HepG2 (cell line): ENCODE measurements around the gene ZNF385B. TPM values are rescaled to one million over a fixed set of nuclear protein-coding genes. Genes with fewer than 3 reads are reported as not detected.

ENCODE experiments used
- ATAC-seq: fragments of 200-7000 bp; cut with Tn5 transposase; 3 replicates; pipeline ENCODE4 v1.9.1; 2020; ENCODE audit warnings: mild to moderate bottlenecking, moderate library complexity
- BruUV-seq: library from RNA; stranded (reverse); fragments of 400-500 nt; replicated peaks from 2 replicates; lab custom pipeline; 2021; lab: Mats Ljungman, UMichigan
- CTCF ChIA-PET: fragments of 300-600 bp; formaldehyde crosslinking; extraction: SDS; loops from one replicate; lab custom pipeline; 2021; ENCODE audit warnings: low total read pairs, inconsistent platforms, low intra/inter-chr PET ratio; lab: Yijun Ruan, JAX
- POLR2A ChIA-PET: fragments of 350-600 bp; sonication (Branson Sonifier 250); formaldehyde crosslinking; loops from one replicate; lab custom pipeline; 2020; ENCODE audit warnings: antibody characterized with exemption, inconsistent platforms; lab: Yijun Ruan, JAX
- DNase-seq: peaks from one replicate; pipeline ENCODE4 v3.0.0-alpha.2; 2015; ENCODE audit warnings: low spot score
- FAIRE-seq: peaks from 3 replicates; lab custom pipeline; 2011; peaks lifted over from hg19 to GRCh38; lab: Jason Lieb, UNC
- H2AFZ ChIP-seq: one replicate; pipeline ENCODE4 v1.6.1; 2011; ENCODE audit warnings: low read length, inconsistent platforms
- H3K27ac ChIP-seq: fragments of 300-600 bp; 3 replicates; pipeline ENCODE4 v1.8.0; 2011; ENCODE audit warnings: mixed run types, mild to moderate bottlenecking, mixed read lengths, low read length, inconsistent platforms; ENCODE audit not compliant: insufficient read depth; ENCODE audit errors: extremely low read length
- H3K27me3 ChIP-seq, 2 experiments: fragments of 200-600 bp in 1 of 2; 2 replicates in 1 of 2; 3 replicates in 1 of 2; pipeline versions ENCODE4 v1.6.0 to v1.8.0; 2011; ENCODE audit warnings: low read length in 2 of 2, mild to moderate bottlenecking in 2 of 2, moderate library complexity in 2 of 2, inconsistent platforms in 1 of 2; ENCODE audit not compliant: insufficient read depth in 2 of 2, control insufficient read depth in 1 of 2
- H3K36me3 ChIP-seq, 2 experiments: fragments of 200-600 bp in 1 of 2; replicated peaks in 1 of 2; 2 replicates in 1 of 2; 3 replicates in 1 of 2; pipeline versions ENCODE4 v1.5.1 to v1.8.0; 2011; ENCODE audit warnings: low read length in 2 of 2, inconsistent platforms in 1 of 2; ENCODE audit not compliant: insufficient read depth in 2 of 2, control insufficient read depth in 1 of 2
- H3K4me1 ChIP-seq: 2 replicates; pipeline ENCODE4 v1.5.1; 2012; ENCODE audit warnings: low read length, inconsistent platforms; ENCODE audit not compliant: insufficient read depth
- H3K4me2 ChIP-seq: 2 replicates; pipeline ENCODE4 v1.6.0; 2011; ENCODE audit warnings: low read depth, low read length, inconsistent platforms
- H3K4me3 ChIP-seq, 3 experiments: fragments of 200-600 bp in 1 of 3; sonication (generic), shearing (Covaris generic) in 1 of 3; replicated peaks in 1 of 3; 2 replicates each; pipeline ENCODE4 v1.5.1; 2011 to 2016; ENCODE audit warnings: low read length in 3 of 3, inconsistent platforms in 2 of 3, low read depth in 2 of 3, mild to moderate bottlenecking in 2 of 3, control low read depth in 1 of 3, mixed read lengths in 1 of 3; ENCODE audit not compliant: insufficient read depth in 1 of 3
- H3K79me2 ChIP-seq: one replicate; pipeline ENCODE4 v1.6.1; 2011; ENCODE audit warnings: low read length, inconsistent platforms; ENCODE audit not compliant: insufficient read depth
- H3K9ac ChIP-seq: 2 replicates; pipeline ENCODE4 v1.6.0; 2011; ENCODE audit warnings: mild to moderate bottlenecking, low read depth, low read length, inconsistent platforms; ENCODE audit not compliant: insufficient read depth
- H3K9me3 ChIP-seq: 2 replicates; pipeline ENCODE4 v1.5.1; 2012; ENCODE audit warnings: mild to moderate bottlenecking, low read length
- H4K20me1 ChIP-seq: 2 replicates; pipeline ENCODE4 v1.6.0; 2011; ENCODE audit warnings: inconsistent platforms, mild to moderate bottlenecking, low read length, moderate library complexity; ENCODE audit not compliant: insufficient read depth
- EP300 ChIP-seq, 3 experiments: sonication (generic) in 1 of 3; formaldehyde crosslinking in 1 of 3; IDR thresholded peaks; 2 replicates each; pipeline versions ENCODE4 v1.5.1 to v1.6.1; 2011 to 2020; ENCODE audit warnings: low read depth in 2 of 3, low read length in 2 of 3, borderline replicate concordance in 1 of 3, improper control_type of control experiment in 1 of 3, mild to moderate bottlenecking in 1 of 3, missing genetic modification reagents in 1 of 3, moderate library complexity in 1 of 3
- MAZ ChIP-seq, 2 experiments: sonication (generic) in 1 of 2; formaldehyde crosslinking in 1 of 2; IDR thresholded peaks; 2 replicates each; pipeline versions ENCODE4 v1.5.0 to v1.6.1; 2012 to 2020; ENCODE audit warnings: low read depth in 2 of 2, mild to moderate bottlenecking in 2 of 2, borderline replicate concordance in 1 of 2, improper control_type of control experiment in 1 of 2, low read length in 1 of 2, missing genetic modification reagents in 1 of 2, moderate library complexity in 1 of 2
- MTA3 ChIP-seq: sonication (generic); formaldehyde crosslinking; IDR thresholded peaks from 2 replicates; pipeline ENCODE4 v1.4.0; 2020; ENCODE audit warnings: missing genetic modification reagents
- NFE2L1 ChIP-seq: sonication (generic); formaldehyde crosslinking; IDR thresholded peaks from 2 replicates; pipeline ENCODE4 v1.4.0; 2020; ENCODE audit warnings: missing genetic modification reagents, mild to moderate bottlenecking, borderline replicate concordance
- RFX3 ChIP-seq: IDR thresholded peaks from 2 replicates; pipeline ENCODE4 v1.6.1; 2016; ENCODE audit warnings: missing biosample characterization, missing genetic modification reagents
- YY1 ChIP-seq: IDR thresholded peaks from 2 replicates; pipeline ENCODE4 v1.6.1; 2011; ENCODE audit warnings: low read length, low read depth, moderate library complexity, mild to moderate bottlenecking; ENCODE audit not compliant: insufficient read depth, insufficient replicate concordance
- ZFP37 ChIP-seq: sonication (generic); formaldehyde crosslinking; IDR thresholded peaks from 2 replicates; pipeline ENCODE4 v1.4.0; 2020; ENCODE audit warnings: missing genetic modification reagents, borderline replicate concordance
- ZNF124 ChIP-seq: sonication (generic); formaldehyde crosslinking; IDR thresholded peaks from 2 replicates; pipeline ENCODE4 v1.4.0; 2020; ENCODE audit warnings: missing genetic modification reagents
- ZNF484 ChIP-seq: sonication (generic); formaldehyde crosslinking; IDR thresholded peaks from 2 replicates; pipeline ENCODE4 v1.5.1; 2020; ENCODE audit warnings: mild to moderate bottlenecking, low read depth, missing genetic modification reagents, borderline replicate concordance
- ZNF589 ChIP-seq: sonication (generic); formaldehyde crosslinking; conservative IDR thresholded peaks from 2 replicates; pipeline ENCODE4 v1.8.0; 2022; ENCODE audit warnings: mild to moderate bottlenecking, moderate library complexity, missing genetic modification reagents
- ZNF775 ChIP-seq: sonication (generic); formaldehyde crosslinking; IDR thresholded peaks from 2 replicates; pipeline ENCODE4 v1.4.0; 2020; ENCODE audit warnings: missing genetic modification reagents, mild to moderate bottlenecking, moderate library complexity, borderline replicate concordance
- WGBS: methylation state at CpG from one replicate; pipeline ENCODE4 v1.1.6; 2017; ENCODE audit warnings: low lambda C conversion rate; 5-methylcytosine and 5-hydroxymethylcytosine counted together
- in situ Hi-C: cut with HindIII; loops from 2 replicates; pipeline ENCODE4 v1.10.0; 2017; ENCODE audit warnings: low pct_unique_long_range_greater_than_20kb; ENCODE audit not compliant: extremely low pct_ligation_motif_present
- intact Hi-C: fragments of 100-400 bp; cut with micrococcal nuclease; formaldehyde crosslinking; loops from one replicate; pipeline ENCODE4 v1.10.0; 2022; ENCODE audit not compliant: unreplicated experiment
- polyA plus RNA-seq, 8 experiments: library from polyadenylated mRNA; depleted of rRNA in 3 of 8; stranded (reverse) in 7 of 8; unstranded in 1 of 8; fragments of >200 nt; fragmentation: Illumina TruSeq in 4 of 8; extraction: Trizol in 4 of 8; gene quantifications; 2 replicates each; pipeline versions ENCODE4 v1.2.1 to v1.2.3, GENCODE V29; 2011 to 2016; ENCODE audit warnings: low read depth in 4 of 8, missing spikeins in 1 of 8, mixed read lengths in 1 of 8; ENCODE audit not compliant: insufficient read depth in 1 of 8
- total RNA-seq, 5 experiments: library from RNA; depleted of rRNA; stranded (reverse); fragments of >200 nt; fragmentation: Illumina TruSeq; extraction: Trizol; gene quantifications; 2 replicates each; pipeline ENCODE4 v1.2.3, GENCODE V29; 2016; ENCODE audit warnings: low read depth in 1 of 5
- TF ChIP-seq, protein P1 (sequence below): sonication (generic); formaldehyde crosslinking; IDR thresholded peaks from 2 replicates; pipeline ENCODE4 v1.4.0; 2020; ENCODE audit warnings: missing genetic modification reagents, mild to moderate bottlenecking, borderline replicate concordance

The ZNF385B gene
- total and polyA plus RNA-seq, 2 of the 13 experiments (the other 11 are each of a cell fraction or from before 2014, with no cell fraction given), result 3.3 to 6.7 TPM

DNA sequence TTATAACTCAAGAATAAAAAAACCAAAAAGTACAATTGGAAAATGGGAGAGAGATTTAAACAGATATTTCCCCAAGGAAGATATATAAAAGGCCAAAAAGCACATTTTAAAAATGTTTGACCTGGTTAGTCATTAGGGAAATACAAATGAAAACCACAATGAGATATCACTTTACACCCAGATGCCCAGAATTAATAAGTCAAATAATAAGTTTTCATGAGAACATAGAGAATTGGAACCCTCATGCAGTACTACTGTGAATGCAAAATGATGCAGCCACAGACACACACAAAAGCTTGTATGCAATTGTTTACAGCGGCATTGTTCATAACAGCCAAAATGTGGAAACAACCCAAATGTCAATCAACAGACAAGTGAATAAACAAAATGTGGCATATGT, 165.9 kb downstream of the ZNF385B start:
- intact Hi-C loops, result no loop called here
- POLR2A ChIA-PET, result no interaction called here
- Histone ChIP-seq H4K20me1 (no peaks in the 10 kb centered on the region), H3K4me3 (no peak overlapping the region), H2AFZ (no peak overlapping the region), H3K9ac (no peak overlapping the region), H3K4me1 (no peaks in the 10 kb centered on the region), H3K4me2 (no peak overlapping the region), H3K9me3 (no peaks in the 10 kb centered on the region), H3K27me3 (peaks cover 0 to 1% of the 10 kb centered on the region in 2 experiments; a peak in 1 of 5 replicates), H3K36me3 (no peaks in the 10 kb centered on the region), H3K27ac (no peak overlapping the region), H3K79me2 (no peaks in the 10 kb centered on the region)
- DNase-seq (no peak), FAIRE-seq (no peak), ATAC-seq (no peak)
- no TSS peak for BruUV-seq
- in situ Hi-C loops, result no loop called here
- no peak for TF ChIP-seq YY1
- no peak for TF ChIP-seq MAZ (IDR thresholded peaks at IDR 0.05; ENCODE audit: borderline replicate concordance, low read depth, low read length)
- no peak for TF ChIP-seq MAZ (CRISPR knock-in tag; IDR thresholded peaks at IDR 0.05; ENCODE audit: low read depth)
- TF ChIP-seq ZFP37 (CRISPR knock-in tag), result no peak
- WGBS, result 78% methylated on average over 1 of the region's 1 CpG
- CTCF ChIA-PET, result no interaction called here

DNA sequence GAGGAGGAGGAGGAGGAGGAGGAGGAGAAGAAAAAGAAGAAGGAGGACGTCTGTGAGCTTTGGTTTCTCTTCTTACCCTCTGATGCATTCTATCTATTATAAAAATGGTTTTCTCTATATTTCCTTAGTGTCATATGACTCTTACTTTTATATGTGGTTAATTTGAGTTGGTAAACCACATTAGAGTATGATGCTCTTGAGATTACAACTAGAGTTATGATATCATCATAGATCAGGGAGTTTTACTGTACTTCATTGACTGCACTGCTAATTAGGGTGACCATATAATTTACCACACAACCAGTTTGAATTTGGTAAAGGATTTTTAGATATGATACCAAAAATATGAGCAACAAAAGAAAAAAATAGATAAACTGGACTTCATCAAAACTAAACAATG, 166.4 kb downstream of the ZNF385B start:
- H3K27ac ChIP-seq, result no peak overlapping the region
- no peaks in the 10 kb centered on the region for H3K9me3 ChIP-seq
- no peak overlapping the region for H3K9ac ChIP-seq
- no peak overlapping the region for H3K4me2 ChIP-seq
- no peak overlapping the region for H2AFZ ChIP-seq
- ATAC-seq (no peak), FAIRE-seq (no peak), DNase-seq (no peak)
- CTCF ChIA-PET, result no interaction called here
- intact Hi-C loops, result no loop called here
- peaks cover 0 to 1% of the 10 kb centered on the region in 2 experiments; a peak in 1 of 5 replicates for H3K27me3 ChIP-seq
- H4K20me1 ChIP-seq, result no peaks in the 10 kb centered on the region
- TF ChIP-seq NFE2L1 (CRISPR knock-in tag) (no peak), ZNF775 (CRISPR knock-in tag) (no peak), EP300 (IDR thresholded peaks at IDR 0.05; ENCODE audit: low read depth in 2 of 2, low read length in 2 of 2) (no peak), EP300 (CRISPR knock-in tag; IDR thresholded peaks at IDR 0.05; ENCODE audit: borderline replicate concordance) (no peak), MTA3 (CRISPR knock-in tag) (no peak), ZNF589 (CRISPR knock-in tag) (no peak), ZNF484 (CRISPR knock-in tag) (no peak), RFX3 (CRISPR knock-in tag) (no peak), ZNF124 (CRISPR knock-in tag) (no peak)
- TF ChIP-seq, protein P1, sequence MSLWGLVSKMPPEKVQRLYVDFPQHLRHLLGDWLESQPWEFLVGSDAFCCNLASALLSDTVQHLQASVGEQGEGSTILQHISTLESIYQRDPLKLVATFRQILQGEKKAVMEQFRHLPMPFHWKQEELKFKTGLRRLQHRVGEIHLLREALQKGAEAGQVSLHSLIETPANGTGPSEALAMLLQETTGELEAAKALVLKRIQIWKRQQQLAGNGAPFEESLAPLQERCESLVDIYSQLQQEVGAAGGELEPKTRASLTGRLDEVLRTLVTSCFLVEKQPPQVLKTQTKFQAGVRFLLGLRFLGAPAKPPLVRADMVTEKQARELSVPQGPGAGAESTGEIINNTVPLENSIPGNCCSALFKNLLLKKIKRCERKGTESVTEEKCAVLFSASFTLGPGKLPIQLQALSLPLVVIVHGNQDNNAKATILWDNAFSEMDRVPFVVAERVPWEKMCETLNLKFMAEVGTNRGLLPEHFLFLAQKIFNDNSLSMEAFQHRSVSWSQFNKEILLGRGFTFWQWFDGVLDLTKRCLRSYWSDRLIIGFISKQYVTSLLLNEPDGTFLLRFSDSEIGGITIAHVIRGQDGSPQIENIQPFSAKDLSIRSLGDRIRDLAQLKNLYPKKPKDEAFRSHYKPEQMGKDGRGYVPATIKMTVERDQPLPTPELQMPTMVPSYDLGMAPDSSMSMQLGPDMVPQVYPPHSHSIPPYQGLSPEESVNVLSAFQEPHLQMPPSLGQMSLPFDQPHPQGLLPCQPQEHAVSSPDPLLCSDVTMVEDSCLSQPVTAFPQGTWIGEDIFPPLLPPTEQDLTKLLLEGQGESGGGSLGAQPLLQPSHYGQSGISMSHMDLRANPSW, result no peak
- WGBS, result 14% methylated on average over 1 of the region's 1 CpG
- H3K4me3 ChIP-seq, result no peak overlapping the region
- no peaks in the 10 kb centered on the region for H3K36me3 ChIP-seq
- no peaks in the 10 kb centered on the region for H3K79me2 ChIP-seq
- POLR2A ChIA-PET, result no interaction called here
- no peaks in the 10 kb centered on the region for H3K4me1 ChIP-seq
- in situ Hi-C loops, result no loop called here
- BruUV-seq, result no TSS peak
